Epithelial cell of proximal tubule (primary cell): ENCODE results near the gene KCNT1. TPM values are rescaled to one million over a fixed set of nuclear protein-coding genes. Genes with fewer than 3 reads are reported as not detected.

ENCODE experiments used
- DNase-seq: peaks from one replicate; pipeline ENCODE4 v3.0.0-alpha.2; 2011; ENCODE audit warnings: low read depth
- H3K4me3 ChIP-seq: 2 replicates; pipeline ENCODE4 v1.5.1; 2011; ENCODE audit warnings: low read depth, mild to moderate bottlenecking, low read length
- total RNA-seq: library from RNA; depleted of rRNA; stranded (reverse); fragments of >200 nt; gene quantifications from 2 replicates; pipeline ENCODE4 v1.2.3, GENCODE V29; 2015
- TF ChIP-seq, protein P1 (sequence below): conservative IDR thresholded peaks from 2 replicates; pipeline ENCODE4 v1.5.1; 2012; ENCODE audit warnings: low read depth, mild to moderate bottlenecking, low read length

Gene KCNT1
- total RNA-seq, 1 donor from 2014 or later: not detected

DNA sequence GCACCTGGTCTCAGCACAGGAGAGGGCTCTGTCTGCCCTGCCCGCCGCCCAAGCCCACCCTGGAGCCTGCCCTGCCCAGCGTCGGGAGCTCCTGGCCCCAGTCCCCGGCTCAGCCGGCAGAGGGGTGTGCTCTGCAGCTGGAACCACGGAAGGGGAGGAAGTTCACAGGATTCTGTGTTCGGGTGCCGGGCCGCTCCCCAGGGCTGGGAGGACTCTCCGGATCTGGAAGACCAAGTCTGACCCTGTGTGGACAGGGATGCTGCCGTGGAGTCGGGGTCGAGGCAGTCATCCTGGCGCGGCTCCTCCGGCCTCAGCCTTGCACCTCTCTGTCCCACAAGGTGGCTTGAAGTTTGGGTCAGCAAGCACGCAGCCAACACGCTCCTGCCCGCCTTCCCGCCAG lies 78.6 kb downstream of the KCNT1 start:
- no peak for DNase-seq
- H3K4me3 ChIP-seq: no peak overlapping the region
- TF ChIP-seq, protein P1, sequence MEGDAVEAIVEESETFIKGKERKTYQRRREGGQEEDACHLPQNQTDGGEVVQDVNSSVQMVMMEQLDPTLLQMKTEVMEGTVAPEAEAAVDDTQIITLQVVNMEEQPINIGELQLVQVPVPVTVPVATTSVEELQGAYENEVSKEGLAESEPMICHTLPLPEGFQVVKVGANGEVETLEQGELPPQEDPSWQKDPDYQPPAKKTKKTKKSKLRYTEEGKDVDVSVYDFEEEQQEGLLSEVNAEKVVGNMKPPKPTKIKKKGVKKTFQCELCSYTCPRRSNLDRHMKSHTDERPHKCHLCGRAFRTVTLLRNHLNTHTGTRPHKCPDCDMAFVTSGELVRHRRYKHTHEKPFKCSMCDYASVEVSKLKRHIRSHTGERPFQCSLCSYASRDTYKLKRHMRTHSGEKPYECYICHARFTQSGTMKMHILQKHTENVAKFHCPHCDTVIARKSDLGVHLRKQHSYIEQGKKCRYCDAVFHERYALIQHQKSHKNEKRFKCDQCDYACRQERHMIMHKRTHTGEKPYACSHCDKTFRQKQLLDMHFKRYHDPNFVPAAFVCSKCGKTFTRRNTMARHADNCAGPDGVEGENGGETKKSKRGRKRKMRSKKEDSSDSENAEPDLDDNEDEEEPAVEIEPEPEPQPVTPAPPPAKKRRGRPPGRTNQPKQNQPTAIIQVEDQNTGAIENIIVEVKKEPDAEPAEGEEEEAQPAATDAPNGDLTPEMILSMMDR: no peak

DNA sequence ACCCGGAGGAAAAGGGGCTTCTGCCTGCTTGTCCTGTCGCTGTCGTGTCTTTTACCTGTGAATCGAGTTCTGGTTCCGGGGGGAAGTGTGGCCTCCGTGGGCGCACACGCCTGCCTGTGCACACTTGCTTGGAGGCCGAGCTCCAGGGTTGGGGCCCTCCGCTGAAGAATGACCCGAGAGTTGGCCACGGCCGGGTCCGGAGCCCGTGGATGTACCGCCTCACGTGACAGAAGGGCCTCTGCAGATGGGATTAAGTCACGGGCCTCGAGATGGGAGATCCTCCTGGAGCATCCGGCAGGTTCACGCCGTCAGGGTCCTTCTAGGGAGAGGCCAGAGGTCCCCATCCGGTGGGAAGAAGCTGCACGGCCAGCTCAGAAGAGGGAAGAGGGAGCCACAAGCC lies 81.0 kb downstream of the KCNT1 start:
- no peak for DNase-seq
- TF ChIP-seq, protein P1: no peak
- no peak overlapping the region for H3K4me3 ChIP-seq

DNA sequence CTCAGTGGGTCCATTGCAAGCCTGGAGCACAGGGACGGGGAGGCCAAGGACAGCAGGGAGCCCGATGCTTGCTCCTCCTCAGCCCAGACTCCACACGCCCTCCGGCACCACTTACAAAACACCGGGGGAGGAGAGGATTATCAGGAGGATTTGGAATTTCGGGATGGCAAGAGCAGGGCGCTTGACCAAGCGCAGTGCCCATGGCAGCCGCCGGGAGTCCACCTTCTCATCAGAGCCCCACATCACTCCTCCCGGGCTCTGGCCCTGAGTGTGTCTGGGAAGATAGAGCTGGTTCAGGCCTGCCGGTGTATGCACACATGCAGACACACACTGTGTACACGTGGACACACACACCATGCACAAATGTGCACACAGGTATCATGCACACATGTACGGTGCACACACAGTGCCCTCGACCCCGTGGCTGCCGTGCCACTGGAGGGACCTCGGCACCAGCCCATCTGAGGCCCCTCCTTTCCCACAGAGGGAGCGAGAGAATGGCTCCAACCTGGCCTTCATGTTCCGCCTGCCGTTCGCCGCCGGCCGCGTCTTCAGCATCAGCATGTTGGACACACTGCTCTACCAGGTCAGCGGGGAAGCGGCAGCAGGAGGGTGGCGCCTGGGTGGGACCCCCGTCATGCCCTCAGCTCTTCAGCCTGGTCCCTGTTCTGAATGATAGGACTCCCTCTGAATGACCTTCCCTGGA lies 81.7 kb downstream of the KCNT1 start:
- H3K4me3 ChIP-seq: no peak overlapping the region
- no peak for DNase-seq
- TF ChIP-seq, protein P1: no peak

DNA sequence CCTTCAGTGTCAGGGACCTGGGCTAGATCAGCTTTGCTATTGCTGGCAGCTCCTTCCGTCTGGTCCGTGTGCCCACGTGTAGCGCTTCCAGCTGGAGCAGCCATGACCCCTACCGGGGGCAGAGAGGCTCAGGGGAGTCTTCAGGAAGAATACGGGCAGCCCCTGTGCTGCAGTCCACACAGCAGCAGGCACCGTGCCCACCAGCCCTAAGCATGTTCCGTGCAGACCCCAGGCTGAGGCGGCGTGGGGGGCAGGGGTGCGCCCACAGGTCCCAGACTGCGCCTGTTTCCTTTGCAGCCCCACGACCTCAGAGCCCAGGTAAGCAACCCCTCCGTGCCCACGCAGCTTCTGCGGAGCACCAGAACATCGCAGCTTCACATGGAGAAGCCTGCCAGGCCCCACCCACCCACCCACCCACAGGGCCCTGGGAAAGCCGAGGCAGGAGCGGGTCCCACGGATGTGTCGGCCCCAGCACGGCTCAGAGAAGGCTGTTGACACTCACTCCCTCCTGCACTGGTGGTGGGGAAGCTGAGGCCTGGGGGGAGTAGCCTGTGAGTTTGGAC lies 83.1 kb downstream of the KCNT1 start:
- no peak for DNase-seq
- TF ChIP-seq, protein P1: no peak
- H3K4me3 ChIP-seq: no peak overlapping the region

DNA sequence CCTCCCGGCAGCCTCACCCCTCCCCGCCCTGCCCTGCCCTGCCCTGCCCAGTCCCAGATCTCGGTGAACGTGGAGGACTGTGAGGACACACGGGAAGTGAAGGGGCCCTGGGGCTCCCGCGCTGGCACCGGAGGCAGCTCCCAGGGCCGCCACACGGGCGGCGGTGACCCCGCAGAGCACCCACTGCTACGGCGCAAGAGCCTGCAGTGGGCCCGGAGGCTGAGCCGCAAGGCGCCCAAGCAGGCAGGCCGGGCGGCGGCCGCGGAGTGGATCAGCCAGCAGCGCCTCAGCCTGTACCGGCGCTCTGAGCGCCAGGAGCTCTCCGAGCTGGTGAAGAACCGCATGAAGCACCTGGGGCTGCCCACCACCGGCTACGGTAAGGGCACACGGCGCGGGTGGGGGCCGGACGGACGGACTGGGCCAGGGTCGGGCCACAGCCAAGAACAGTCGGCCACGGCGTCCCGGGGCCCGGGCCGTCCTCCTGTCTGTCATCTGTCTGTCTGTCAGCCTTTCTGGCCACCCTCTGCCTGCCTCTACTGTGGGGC lies 84.2 kb downstream of the KCNT1 start:
- TF ChIP-seq, protein P1: no peak

DNA sequence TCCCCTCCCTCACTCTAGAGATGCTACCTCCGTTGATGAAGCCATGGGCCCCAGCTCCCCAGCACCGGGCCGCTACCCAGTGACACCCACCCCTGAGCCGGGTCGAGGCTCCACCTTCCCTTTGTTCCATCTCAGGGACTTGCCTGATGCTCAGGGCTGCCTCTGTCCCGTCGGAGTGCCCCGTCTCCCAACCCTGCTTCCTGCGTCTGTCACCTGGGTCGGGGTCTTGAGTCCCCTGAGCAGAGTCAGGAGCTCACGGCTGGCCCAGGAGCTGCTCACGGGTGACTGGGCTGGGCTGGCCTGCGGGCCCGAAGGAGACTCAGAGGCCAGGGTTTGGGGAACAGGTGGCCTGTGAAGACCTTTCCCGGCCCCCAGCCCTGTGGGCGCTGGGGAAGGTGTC lies 85.3 kb downstream of the KCNT1 start:
- TF ChIP-seq, protein P1: no peak
- DNase-seq: no peak
- H3K4me3 ChIP-seq: no peak overlapping the region

More for the DNA sequence above, 84.2 kb downstream of the KCNT1 start:
- no peak overlapping the region for H3K4me3 ChIP-seq
- no peak for DNase-seq
